ENCODE data around the gene RAE1. TPM values are rescaled to one million over a fixed set of nuclear protein-coding genes. Genes with fewer than 3 reads are reported as not detected.

Gene RAE1
- total RNA-seq, 1 experiment from 2014 or later = 31.3 TPM

GRCh38 chr20:57417051-57417689 is 66.1 kb downstream of the RAE1 start:
- Mint-ChIP-seq H3K36me3 (no peaks in the 10 kb centered on the region), H3K9me3 (no peaks in the 10 kb centered on the region), H3K27ac (no peak overlapping the region), H3K27me3 (ENCODE audit: low read depth) (no peaks in the 10 kb centered on the region), H3K4me3 (no peak overlapping the region), H3K4me1 (no peaks in the 10 kb centered on the region)
- CTCF ChIA-PET = interaction anchor here (0.7 to 2.1 kb wide), 4 partner anchors 17 to 345 kb away, joined by 3 to 7 read pairs (median 4); no protein-coding TSS in a partner anchor
- POLR2A ChIA-PET = no interaction called here
- TF ChIP-seq ZNF532 (CRISPR knock-in tag; IDR thresholded peaks at IDR 0.05; ENCODE audit: borderline replicate concordance) (no peak), TEAD1 (CRISPR knock-in tag; IDR thresholded peaks at IDR 0.05) (no peak), CDX4 (CRISPR knock-in tag; IDR thresholded peaks at IDR 0.05; ENCODE audit: borderline replicate concordance) (no peak), SOX15 (CRISPR knock-in tag; IDR thresholded peaks at IDR 0.05) (no peak), ZNF232 (CRISPR knock-in tag; IDR thresholded peaks at IDR 0.05) (no peak), NR1H2 (CRISPR knock-in tag; IDR thresholded peaks at IDR 0.05) (no peak), PREB (CRISPR knock-in tag; IDR thresholded peaks at IDR 0.05; ENCODE audit: borderline replicate concordance) (no peak), KAT7 (CRISPR knock-in tag; IDR thresholded peaks at IDR 0.05; ENCODE audit: borderline replicate concordance) (no peak), TCF7 (CRISPR knock-in tag; IDR thresholded peaks at IDR 0.05; ENCODE audit: low read depth) (no peak), E2F1 (CRISPR knock-in tag; IDR thresholded peaks at IDR 0.05) (no peak), ETV6 (CRISPR knock-in tag; IDR thresholded peaks at IDR 0.05) (no peak), ATF6 (CRISPR knock-in tag; IDR thresholded peaks at IDR 0.05) (no peak), ZBTB43 (CRISPR knock-in tag; IDR thresholded peaks at IDR 0.05) (no peak), ZBTB21 (CRISPR knock-in tag; IDR thresholded peaks at IDR 0.05; ENCODE audit: borderline replicate concordance) (no peak), ARID4B (CRISPR knock-in tag; IDR thresholded peaks at IDR 0.05; ENCODE audit: borderline replicate concordance) (no peak), ATF2 (CRISPR knock-in tag; IDR thresholded peaks at IDR 0.05; ENCODE audit: borderline replicate concordance, low read depth) (no peak), ZNF396 (CRISPR knock-in tag; IDR thresholded peaks at IDR 0.05; ENCODE audit: borderline replicate concordance) (no peak), CREB1 (CRISPR knock-in tag; IDR thresholded peaks at IDR 0.05) (no peak), ZNF671 (CRISPR knock-in tag; IDR thresholded peaks at IDR 0.05) (no peak), PRRX2 (CRISPR knock-in tag; IDR thresholded peaks at IDR 0.05) (no peak)
- DNase-seq (ENCODE audit: low spot score) (no peak), ATAC-seq (no peak)

All from WTC11 (cell line).